Measurements from ENCODE around the gene IER2. TPM values are rescaled to one million over a fixed set of nuclear protein-coding genes. Genes with fewer than 3 reads are reported as not detected.

Gene IER2
- total and polyA plus RNA-seq, 9 of the 15 experiments (the other 6 are each of a cell fraction or from before 2014, with no cell fraction given): 4.5 to 205 (median 23.7) TPM

GRCh38 chr19:13153569-13154240 is 3.5 kb downstream of the IER2 start (continued):
- no peak for TF ChIP-seq MTF1 (CRISPR knock-in tag; IDR thresholded peaks at IDR 0.05; ENCODE audit: borderline replicate concordance)
- TF ChIP-seq ZFP1 (CRISPR knock-in tag; IDR thresholded peaks at IDR 0.05): no peak
- no peak for TF ChIP-seq CBX5 (IDR thresholded peaks at IDR 0.05; ENCODE audit: borderline replicate concordance, low read depth)
- TF ChIP-seq ZKSCAN8 (CRISPR knock-in tag; IDR thresholded peaks at IDR 0.05): no peak
- no peak; a peak in 1 of 4 replicates for TF ChIP-seq TEAD1 (CRISPR knock-in tag; IDR thresholded peaks at IDR 0.05)
- TF ChIP-seq C11orf30 (IDR thresholded peaks at IDR 0.05; ENCODE audit: low read depth): no peak
- no peak for TF ChIP-seq ZNF707 (CRISPR knock-in tag; conservative IDR thresholded peaks at IDR 0.05)
- TF ChIP-seq, protein P1, sequence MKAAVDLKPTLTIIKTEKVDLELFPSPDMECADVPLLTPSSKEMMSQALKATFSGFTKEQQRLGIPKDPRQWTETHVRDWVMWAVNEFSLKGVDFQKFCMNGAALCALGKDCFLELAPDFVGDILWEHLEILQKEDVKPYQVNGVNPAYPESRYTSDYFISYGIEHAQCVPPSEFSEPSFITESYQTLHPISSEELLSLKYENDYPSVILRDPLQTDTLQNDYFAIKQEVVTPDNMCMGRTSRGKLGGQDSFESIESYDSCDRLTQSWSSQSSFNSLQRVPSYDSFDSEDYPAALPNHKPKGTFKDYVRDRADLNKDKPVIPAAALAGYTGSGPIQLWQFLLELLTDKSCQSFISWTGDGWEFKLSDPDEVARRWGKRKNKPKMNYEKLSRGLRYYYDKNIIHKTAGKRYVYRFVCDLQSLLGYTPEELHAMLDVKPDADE (conservative IDR thresholded peaks at IDR 0.05; ENCODE audit: control insufficient read depth, low read depth, low read length): 0 out of 2 replicates have a peak, but pooled peaks have one; percentile 44
- TF ChIP-seq, protein P2, sequence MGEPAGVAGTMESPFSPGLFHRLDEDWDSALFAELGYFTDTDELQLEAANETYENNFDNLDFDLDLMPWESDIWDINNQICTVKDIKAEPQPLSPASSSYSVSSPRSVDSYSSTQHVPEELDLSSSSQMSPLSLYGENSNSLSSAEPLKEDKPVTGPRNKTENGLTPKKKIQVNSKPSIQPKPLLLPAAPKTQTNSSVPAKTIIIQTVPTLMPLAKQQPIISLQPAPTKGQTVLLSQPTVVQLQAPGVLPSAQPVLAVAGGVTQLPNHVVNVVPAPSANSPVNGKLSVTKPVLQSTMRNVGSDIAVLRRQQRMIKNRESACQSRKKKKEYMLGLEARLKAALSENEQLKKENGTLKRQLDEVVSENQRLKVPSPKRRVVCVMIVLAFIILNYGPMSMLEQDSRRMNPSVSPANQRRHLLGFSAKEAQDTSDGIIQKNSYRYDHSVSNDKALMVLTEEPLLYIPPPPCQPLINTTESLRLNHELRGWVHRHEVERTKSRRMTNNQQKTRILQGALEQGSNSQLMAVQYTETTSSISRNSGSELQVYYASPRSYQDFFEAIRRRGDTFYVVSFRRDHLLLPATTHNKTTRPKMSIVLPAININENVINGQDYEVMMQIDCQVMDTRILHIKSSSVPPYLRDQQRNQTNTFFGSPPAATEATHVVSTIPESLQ (CRISPR knock-in tag; IDR thresholded peaks at IDR 0.05): no peak
- TF ChIP-seq NFYB (IDR thresholded peaks at IDR 0.05; ENCODE audit: extremely low read depth, insufficient read length): no peak
- no peak; the same call in 1 of the 2 replicates for TF ChIP-seq ZNF12 (CRISPR knock-in tag; IDR thresholded peaks at IDR 0.05)
- no peak for TF ChIP-seq ZNF24 (IDR thresholded peaks at IDR 0.05)
- no peak for TF ChIP-seq ZNF583 (CRISPR knock-in tag; IDR thresholded peaks at IDR 0.05)
- no peak for TF ChIP-seq BRF2 (IDR thresholded peaks at IDR 0.05; ENCODE audit: borderline replicate concordance, insufficient read depth, insufficient read length)
- no peak for TF ChIP-seq NR2C1 (IDR thresholded peaks at IDR 0.05)
- TF ChIP-seq NR2C1 (tag; IDR thresholded peaks at IDR 0.05): no peak
- TF ChIP-seq ZBTB26 (CRISPR knock-in tag; IDR thresholded peaks at IDR 0.05): no peak
- TF ChIP-seq SIRT6 (IDR thresholded peaks at IDR 0.05; ENCODE audit: low read depth, low read length): no peak
- peak; percentile 5; the same call in 1 of the 2 replicates for TF ChIP-seq MEF2A (IDR thresholded peaks at IDR 0.05; ENCODE audit: control insufficient read depth, low read depth, low read length)
- TF ChIP-seq, protein P3, sequence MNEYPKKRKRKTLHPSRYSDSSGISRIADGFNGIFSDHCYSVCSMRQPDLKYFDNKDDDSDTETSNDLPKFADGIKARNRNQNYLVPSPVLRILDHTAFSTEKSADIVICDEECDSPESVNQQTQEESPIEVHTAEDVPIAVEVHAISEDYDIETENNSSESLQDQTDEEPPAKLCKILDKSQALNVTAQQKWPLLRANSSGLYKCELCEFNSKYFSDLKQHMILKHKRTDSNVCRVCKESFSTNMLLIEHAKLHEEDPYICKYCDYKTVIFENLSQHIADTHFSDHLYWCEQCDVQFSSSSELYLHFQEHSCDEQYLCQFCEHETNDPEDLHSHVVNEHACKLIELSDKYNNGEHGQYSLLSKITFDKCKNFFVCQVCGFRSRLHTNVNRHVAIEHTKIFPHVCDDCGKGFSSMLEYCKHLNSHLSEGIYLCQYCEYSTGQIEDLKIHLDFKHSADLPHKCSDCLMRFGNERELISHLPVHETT (CRISPR knock-in tag; conservative IDR thresholded peaks at IDR 0.05 in 1 of 2, IDR thresholded peaks at IDR 0.05 in 1 of 2): no peak
- TF ChIP-seq ZNF431 (CRISPR knock-in tag; IDR thresholded peaks at IDR 0.05): no peak
